CD14-positive monocyte (primary cell): ENCODE measurements around the gene LMTK2. TPM values are rescaled to one million over a fixed set of nuclear protein-coding genes. Genes with fewer than 3 reads are reported as not detected.

Source experiments
- DNase-seq, 3 donors: peaks; one replicate each; pipeline ENCODE4 v3.0.0-alpha.2; 2011 to 2022
- H2AFZ ChIP-seq: 2 replicates; pipeline ENCODE4 v1.6.0; 2012; ENCODE audit warnings: mild to moderate bottlenecking, low read depth, low read length, inconsistent platforms; ENCODE audit not compliant: insufficient read depth, poor library complexity, severe bottlenecking
- H3K27ac ChIP-seq, 2 donors: 1 replicate in 1 of 2; 2 replicates in 1 of 2; pipeline ENCODE4 v1.5.1; 2012 to 2013; ENCODE audit warnings: low read length in 2 of 2, control low read depth in 1 of 2, inconsistent platforms in 1 of 2, low read depth in 1 of 2, mild to moderate bottlenecking in 1 of 2
- H3K27me3 ChIP-seq, 2 donors: one replicate each; pipeline versions ENCODE4 v1.6.0 to v1.6.1; 2011 to 2013; ENCODE audit warnings: low read length in 2 of 2; ENCODE audit not compliant: control insufficient read depth in 2 of 2, insufficient read depth in 2 of 2
- H3K36me3 ChIP-seq, 2 donors: replicated peaks in 1 of 2; 1 replicate in 1 of 2; 2 replicates in 1 of 2; pipeline versions ENCODE4 v1.5.1 to v1.6.1; 2012 to 2013; ENCODE audit warnings: low read length in 2 of 2, control low read depth in 1 of 2, inconsistent platforms in 1 of 2, mild to moderate bottlenecking in 1 of 2; ENCODE audit not compliant: insufficient read depth in 2 of 2, control insufficient read depth in 1 of 2
- H3K4me1 ChIP-seq, 2 donors: 1 replicate in 1 of 2; 2 replicates in 1 of 2; pipeline versions ENCODE4 v1.5.1 to v1.6.1; 2012 to 2013; ENCODE audit warnings: low read length in 2 of 2, control low read depth in 1 of 2, inconsistent platforms in 1 of 2, mild to moderate bottlenecking in 1 of 2, moderate library complexity in 1 of 2; ENCODE audit not compliant: insufficient read depth in 2 of 2, control insufficient read depth in 1 of 2
- H3K4me2 ChIP-seq: replicated peaks from 2 replicates; pipeline ENCODE3; 2012; ENCODE audit warnings: low read length, moderate library complexity, mild to moderate bottlenecking; ENCODE audit not compliant: poor library complexity, severe bottlenecking; ENCODE audit errors: extremely low read depth
- H3K4me3 ChIP-seq, 3 experiments: fragments of 200-600 bp in 1 of 3; sonication (generic) in 1 of 3; replicated peaks in 1 of 3; 1 replicate in 2 of 3; 2 replicates in 1 of 3; pipeline ENCODE4 v1.5.1; 2011 to 2013; ENCODE audit warnings: low read length in 3 of 3, mild to moderate bottlenecking in 3 of 3, control low read depth in 2 of 3, low read depth in 2 of 3, inconsistent platforms in 1 of 3, moderate library complexity in 1 of 3
- H3K79me2 ChIP-seq: 2 replicates; pipeline ENCODE4 v1.6.0; 2012; ENCODE audit warnings: mild to moderate bottlenecking, control low read depth, inconsistent platforms, low read length, moderate library complexity; ENCODE audit not compliant: insufficient read depth
- H3K9ac ChIP-seq: 2 replicates; pipeline ENCODE4 v1.6.0; 2017; ENCODE audit warnings: low read length, mild to moderate bottlenecking; ENCODE audit not compliant: insufficient read depth, poor library complexity, severe bottlenecking
- H3K9me3 ChIP-seq, 2 donors: replicated peaks in 1 of 2; 1 replicate in 1 of 2; 2 replicates in 1 of 2; pipeline versions ENCODE4 v1.5.1 to v1.6.1; 2012 to 2013; ENCODE audit warnings: low read length in 2 of 2, control low read depth in 1 of 2; ENCODE audit not compliant: control insufficient read depth in 1 of 2, insufficient read depth in 1 of 2
- H4K20me1 ChIP-seq: 2 replicates; pipeline ENCODE4 v1.6.0; 2012; ENCODE audit warnings: mild to moderate bottlenecking, low read length, control low read depth, moderate library complexity; ENCODE audit not compliant: insufficient read depth
- H3K27ac Mint-ChIP-seq, 7 donors: one replicate each; pipeline ENCODE4 v1.8.0; 2020; ENCODE audit warnings: mild to moderate bottlenecking in 7 of 7, mixed read lengths in 7 of 7, moderate library complexity in 6 of 7, inconsistent platforms in 2 of 7
- H3K27me3 Mint-ChIP-seq, 3 donors: one replicate each; pipeline ENCODE4 v1.8.0; 2021 to 2022; ENCODE audit warnings: low read depth in 3 of 3, mild to moderate bottlenecking in 3 of 3, mixed read lengths in 3 of 3, moderate library complexity in 3 of 3, inconsistent platforms in 1 of 3
- H3K36me3 Mint-ChIP-seq, 2 donors: one replicate each; pipeline ENCODE4 v1.8.0; 2020; ENCODE audit warnings: mixed read lengths in 2 of 2, inconsistent platforms in 1 of 2, mild to moderate bottlenecking in 1 of 2
- H3K4me1 Mint-ChIP-seq: one replicate; pipeline ENCODE4 v1.8.0; 2020; ENCODE audit warnings: mild to moderate bottlenecking, mixed read lengths
- H3K4me3 Mint-ChIP-seq, 2 donors: one replicate each; pipeline ENCODE4 v1.8.0; 2020; ENCODE audit warnings: mild to moderate bottlenecking in 2 of 2, mixed read lengths in 2 of 2, moderate library complexity in 1 of 2
- H3K9me3 Mint-ChIP-seq, 7 donors: one replicate each; pipeline ENCODE4 v1.8.0; 2020 to 2022; ENCODE audit warnings: mixed read lengths in 7 of 7, mild to moderate bottlenecking in 6 of 7, moderate library complexity in 6 of 7, inconsistent platforms in 2 of 7
- CTCF ChIP-seq: fragments of 200-600 bp; IDR thresholded peaks from one replicate; pipeline ENCODE4 v1.8.0; 2022; ENCODE audit warnings: antibody characterized with exemption, mild to moderate bottlenecking
- whole genome bisulfite sequencing: methylation state at CpG from one replicate; pipeline ENCODE4 v1.1.5; 2013; ENCODE audit warnings: missing lambda C conversion rate; ENCODE audit not compliant: insufficient coverage; 5-methylcytosine and 5-hydroxymethylcytosine counted together
- intact Hi-C, 2 donors: fragments of 100-400 bp; cut with micrococcal nuclease; formaldehyde crosslinking; loops; one replicate each; pipeline versions ENCODE4 v1.15.0 to v1.15.1; 2023
- polyA plus RNA-seq, 3 donors: library from polyadenylated mRNA; depleted of rRNA in 1 of 3; unstranded in 2 of 3; stranded (reverse) in 1 of 3; fragments of 300-500 nt in 2 of 3; fragments of >200 nt in 1 of 3; fragmentation: Illumina TruSeq in 2 of 3; gene quantifications; 1 replicate in 2 of 3; 2 replicates in 1 of 3; pipeline ENCODE4 v1.2.3, GENCODE V29; 2012 to 2021

Gene LMTK2
- polyA plus RNA-seq, 3 donors: 1.7 to 9.2 (median 1.8) TPM

GRCh38 chr7:98163269-98163668 is 56.6 kb downstream of the LMTK2 start:
- peaks cover 0 to 14% of the 10 kb centered on the region in 2 donors for H3K36me3 ChIP-seq
- intact Hi-C loops: no loop called here
- Mint-ChIP-seq H3K27ac (peak overlapping the region in 2 of 7 donors; percentile 12 to 15), H3K9me3 (peaks cover 0 to 3% (median under 1%) of the 10 kb centered on the region in 7 donors), H3K4me1 (peaks cover 26% of the 10 kb centered on the region), H3K27me3 (peaks cover 38 to 58% (median 41%) of the 10 kb centered on the region in 3 donors), H3K36me3 (peaks cover 51 to 53% of the 10 kb centered on the region in 2 donors), H3K4me3 (peak overlapping the region in 1 of 2 donors; percentile 46)
- no peak for DNase-seq
- H2AFZ ChIP-seq: no peak overlapping the region
- peaks cover 5 to 53% of the 10 kb centered on the region in 2 donors for H3K27me3 ChIP-seq
- no peak overlapping the region for H3K4me2 ChIP-seq
- no peak overlapping the region for H3K27ac ChIP-seq
- no peak overlapping the region for H3K9ac ChIP-seq
- H3K4me3 ChIP-seq: no peak overlapping the region
- TF ChIP-seq CTCF: no peak
- no peaks in the 10 kb centered on the region for H3K79me2 ChIP-seq
- 86% methylated on average over 7 of the region's 7 CpGs for WGBS
- H4K20me1 ChIP-seq: peaks cover 85% of the 10 kb centered on the region
- H3K4me1 ChIP-seq: peaks cover 14 to 15% of the 10 kb centered on the region in 2 donors
- H3K9me3 ChIP-seq: no peaks in the 10 kb centered on the region

DNA sequence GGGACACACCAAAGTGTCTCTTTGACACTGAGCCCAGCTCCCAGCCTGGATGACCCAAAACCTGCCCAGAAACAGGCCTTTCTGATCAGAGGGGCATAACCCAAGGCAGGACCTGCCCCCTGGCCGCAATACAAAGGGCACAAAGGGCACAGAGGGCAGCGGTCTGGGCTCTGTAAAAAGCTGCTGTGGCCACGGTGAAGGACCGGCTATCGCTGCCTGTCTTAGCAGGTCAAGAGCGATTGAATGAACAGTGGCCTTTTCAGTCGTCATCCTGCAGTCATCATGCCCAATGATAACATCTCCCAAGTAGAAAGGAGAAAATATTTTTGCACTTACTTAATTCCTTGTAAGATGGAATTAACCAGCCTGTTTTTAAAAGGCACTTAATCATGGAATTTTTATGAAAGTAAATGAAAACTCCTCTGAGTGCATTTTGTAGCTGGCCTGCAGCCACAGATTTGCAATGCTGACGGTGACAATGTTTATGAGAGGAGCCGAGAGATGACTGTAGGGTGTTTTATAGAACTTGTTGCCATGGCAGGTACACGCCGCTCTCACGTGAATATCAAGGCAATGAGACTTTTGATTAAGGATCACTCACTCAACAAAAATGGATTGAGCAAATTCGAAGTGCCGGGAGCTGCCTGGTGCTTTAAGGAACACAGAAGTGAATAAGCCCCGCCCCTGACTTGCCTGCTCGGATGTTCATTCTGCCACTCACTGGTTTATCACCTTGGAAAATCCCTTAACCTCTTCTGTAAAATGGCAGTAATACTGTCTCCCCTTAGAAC is 57.2 kb downstream of the LMTK2 start:
- peaks cover 5 to 53% of the 10 kb centered on the region in 2 donors for H3K27me3 ChIP-seq
- H3K9me3 ChIP-seq: no peaks in the 10 kb centered on the region
- 79% methylated on average over 7 of the region's 16 CpGs for WGBS
- Mint-ChIP-seq H3K4me1 (peaks cover 26% of the 10 kb centered on the region), H3K9me3 (peaks cover 0 to 3% (median 0%) of the 10 kb centered on the region in 7 donors), H3K27me3 (peaks cover 38 to 56% (median 41%) of the 10 kb centered on the region in 3 donors), H3K36me3 (peaks cover 49% of the 10 kb centered on the region in 2 donors), H3K27ac (peak overlapping the region in 1 of 7 donors; percentile 70), H3K4me3 (peak overlapping the region in 1 of 2 donors; percentile 79)
- peak in 1 of 3 donors; percentile 46 for DNase-seq
- H4K20me1 ChIP-seq: peaks cover 90% of the 10 kb centered on the region
- H3K36me3 ChIP-seq: peaks cover 0 to 14% of the 10 kb centered on the region in 2 donors
- no peak overlapping the region for H3K9ac ChIP-seq
- no peaks in the 10 kb centered on the region for H3K79me2 ChIP-seq
- no peak overlapping the region for H3K4me3 ChIP-seq
- peaks cover 14 to 15% of the 10 kb centered on the region in 2 donors for H3K4me1 ChIP-seq
- intact Hi-C loops: no loop called here
- no peak overlapping the region for H2AFZ ChIP-seq
- TF ChIP-seq CTCF: no peak
- H3K27ac ChIP-seq: no peak overlapping the region
- no peak overlapping the region for H3K4me2 ChIP-seq
